Neural cell (in vitro differentiated cells): ENCODE measurements around the gene STN1. TPM values are rescaled to one million over a fixed set of nuclear protein-coding genes. Genes with fewer than 3 reads are reported as not detected.

Experiments used
- H2AFZ ChIP-seq: fragments of 200-600, 300-800 bp; sonication (generic), shearing (Covaris generic); 2 replicates; pipeline ENCODE4 v1.6.0; 2014; ENCODE audit warnings: low read depth, mild to moderate bottlenecking, antibody characterized with exemption, low read length, moderate library complexity
- H3F3A ChIP-seq: fragments of 200-600 bp; shearing (Covaris generic); 2 replicates; pipeline ENCODE4 v1.6.1; 2016; ENCODE audit warnings: mild to moderate bottlenecking, moderate library complexity, mixed read lengths, antibody characterized with exemption, low read length; ENCODE audit not compliant: insufficient read depth, poor library complexity, severe bottlenecking
- H3K27ac ChIP-seq: fragments of 200-600, 300-800 bp; sonication (generic), shearing (Covaris generic); 2 replicates; pipeline ENCODE4 v1.5.1; 2014; ENCODE audit warnings: mild to moderate bottlenecking, low read length, moderate library complexity
- H3K27me3 ChIP-seq: fragments of 300-800, 200-600 bp; sonication (generic), shearing (Covaris generic); 2 replicates; pipeline ENCODE4 v1.6.0; 2014; ENCODE audit warnings: mild to moderate bottlenecking, low read depth, low read length, moderate library complexity; ENCODE audit not compliant: insufficient read depth
- H3K36me3 ChIP-seq: fragments of 300-800, 200-600 bp; sonication (generic), shearing (Covaris generic); 2 replicates; pipeline ENCODE4 v1.5.1; 2014; ENCODE audit warnings: mild to moderate bottlenecking, antibody characterized with exemption, low read length, moderate library complexity; ENCODE audit not compliant: insufficient read depth
- H3K4me2 ChIP-seq: fragments of 300-800, 200-600 bp; sonication (generic), shearing (Covaris generic); 2 replicates; pipeline ENCODE4 v1.6.0; 2014; ENCODE audit warnings: mild to moderate bottlenecking, low read length
- H3K4me3 ChIP-seq: fragments of 300-800, 200-600 bp; sonication (generic), shearing (Covaris generic); 2 replicates; pipeline ENCODE4 v1.5.1; 2014; ENCODE audit warnings: mild to moderate bottlenecking, low read length, moderate library complexity
- H3K79me2 ChIP-seq: fragments of 200-600 bp; shearing (Covaris generic); replicated peaks from 2 replicates; pipeline ENCODE4 v1.6.0; 2014; ENCODE audit warnings: mild to moderate bottlenecking, low read length, moderate library complexity; ENCODE audit not compliant: insufficient read depth
- H3K9ac ChIP-seq: fragments of 300-800, 200-600 bp; sonication (generic), shearing (Covaris generic); 2 replicates; pipeline ENCODE4 v1.6.1; 2016; ENCODE audit warnings: mild to moderate bottlenecking, low read length, mixed read lengths
- H3K9me2 ChIP-seq: fragments of 200-600 bp; shearing (Covaris generic); 2 replicates; pipeline ENCODE4 v1.6.1; 2016; ENCODE audit warnings: mild to moderate bottlenecking, low read length, mixed read lengths; ENCODE audit not compliant: insufficient read depth
- H3K9me3 ChIP-seq: fragments of 200-600, 300-800 bp; sonication (generic), shearing (Covaris generic); 2 replicates; pipeline ENCODE4 v1.6.1; 2016; ENCODE audit warnings: mild to moderate bottlenecking, mixed run types, low read length, moderate library complexity, mixed read lengths
- H4K20me1 ChIP-seq: fragments of 200-600 bp; shearing (Covaris generic); 2 replicates; pipeline ENCODE4 v1.6.1; 2016; ENCODE audit warnings: mild to moderate bottlenecking, mixed run types; ENCODE audit not compliant: insufficient read depth
- EZH2 ChIP-seq: fragments of 200-600, 300-800 bp; shearing (Covaris generic), sonication (generic); IDR thresholded peaks from 2 replicates; pipeline ENCODE4 v1.6.1; 2014; ENCODE audit warnings: antibody characterized with exemption, low read length, borderline replicate concordance, mild to moderate bottlenecking; ENCODE audit not compliant: insufficient read depth, poor library complexity, severe bottlenecking
- MXI1 ChIP-seq: fragments of 450-650 bp; conservative IDR thresholded peaks from 2 replicates; pipeline ENCODE4 v1.6.1; 2014; ENCODE audit warnings: antibody characterized with exemption, mild to moderate bottlenecking; ENCODE audit not compliant: poor library complexity, severe bottlenecking
- POLR2AphosphoS5 ChIP-seq: IDR thresholded peaks from 2 replicates; pipeline ENCODE4 v1.6.1; 2012
- SMC3 ChIP-seq: fragments of 450-650 bp; conservative IDR thresholded peaks from 2 replicates; pipeline ENCODE4 v1.6.1; 2014; ENCODE audit warnings: antibody characterized with exemption, mild to moderate bottlenecking, moderate library complexity; ENCODE audit not compliant: poor library complexity
- TAF1 ChIP-seq: IDR thresholded peaks from 2 replicates; pipeline ENCODE4 v1.6.1; 2012; ENCODE audit warnings: low read depth
- polyA plus RNA-seq: library from polyadenylated mRNA; depleted of rRNA; stranded (reverse); fragments of >200 nt; gene quantifications from 2 replicates; pipeline ENCODE4 v1.2.3, GENCODE V29; 2014
- TF ChIP-seq, protein P1 (sequence below): fragments of 450-650 bp; IDR thresholded peaks from 2 replicates; pipeline ENCODE4 v1.5.1; 2014; ENCODE audit warnings: antibody characterized with exemption, mild to moderate bottlenecking, moderate library complexity; ENCODE audit not compliant: poor library complexity, severe bottlenecking
- TF ChIP-seq, protein P2 (sequence below): IDR thresholded peaks from 2 replicates; pipeline ENCODE4 v1.6.1; 2012; ENCODE audit warnings: borderline replicate concordance

The STN1 gene
- polyA plus RNA-seq, 1 donor from 2014 or later = 9.4 TPM

DNA sequence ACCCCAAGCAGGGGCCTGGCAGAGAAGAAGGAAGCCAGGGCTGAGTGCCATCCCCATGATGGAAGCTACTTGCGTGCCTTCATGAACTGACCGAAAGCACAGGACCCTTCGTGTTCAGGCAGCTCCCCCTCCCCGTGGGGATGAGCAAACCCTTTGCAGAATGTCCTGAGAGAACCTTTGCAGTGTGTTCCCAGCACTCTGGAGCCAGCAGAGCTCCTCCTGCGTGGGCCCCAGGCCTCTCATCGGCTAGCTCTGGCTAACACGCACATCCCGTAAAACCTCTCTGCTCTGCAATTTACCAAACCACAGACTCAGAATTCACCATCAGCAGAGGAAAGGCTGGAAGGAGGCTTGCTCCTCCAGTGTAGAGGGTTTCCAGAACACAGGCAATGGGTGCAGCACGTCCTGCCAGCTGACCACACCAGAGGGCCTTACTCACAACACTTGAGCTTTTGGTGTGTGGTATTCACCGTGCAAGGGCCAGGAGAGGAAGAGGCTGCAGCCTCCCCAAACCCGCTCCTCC, 65.7 kb downstream of the STN1 start:
- H3K9me2 ChIP-seq = no peaks in the 10 kb centered on the region
- H3K79me2 ChIP-seq = peaks cover 14% of the 10 kb centered on the region
- peak overlapping the region; percentile 92 for H3K4me3 ChIP-seq
- no peak overlapping the region for H3K27ac ChIP-seq
- TF ChIP-seq SMC3 (no peak), MXI1 (no peak)
- H3K4me2 ChIP-seq = no peak overlapping the region
- H3K9ac ChIP-seq = no peak overlapping the region
- no peaks in the 10 kb centered on the region for H3K27me3 ChIP-seq
- H3K9me3 ChIP-seq = no peaks in the 10 kb centered on the region
- H3F3A ChIP-seq = no peaks in the 10 kb centered on the region
- no peaks in the 10 kb centered on the region for H3K36me3 ChIP-seq
- H4K20me1 ChIP-seq = no peaks in the 10 kb centered on the region
- H2AFZ ChIP-seq = no peak overlapping the region

DNA sequence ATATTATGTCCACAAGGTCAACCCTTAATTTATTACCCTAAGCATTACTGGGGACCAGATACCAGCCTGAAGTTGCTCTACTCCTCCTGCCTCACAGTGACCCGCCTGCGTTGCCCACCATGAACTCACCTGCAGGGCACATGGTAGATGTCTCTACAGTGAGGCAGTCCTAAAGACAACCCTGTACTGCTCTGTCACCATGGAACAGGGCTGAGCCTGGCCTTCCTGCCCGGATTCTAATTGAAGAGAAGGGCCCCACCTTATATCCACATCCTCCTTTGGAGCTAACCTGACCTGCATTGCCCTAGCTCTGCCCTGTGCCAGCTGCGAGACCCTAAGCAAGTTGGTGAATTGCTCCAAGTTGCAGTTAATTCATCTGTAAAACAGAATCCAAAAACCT, 66.7 kb downstream of the STN1 start:
- Histone ChIP-seq H3K4me3 (no peak overlapping the region), H4K20me1 (no peaks in the 10 kb centered on the region), H3K36me3 (no peaks in the 10 kb centered on the region), H2AFZ (no peak overlapping the region), H3K79me2 (peaks cover 14% of the 10 kb centered on the region), H3K4me2 (no peak overlapping the region), H3K9ac (no peak overlapping the region), H3K27me3 (no peaks in the 10 kb centered on the region), H3K9me2 (no peaks in the 10 kb centered on the region), H3K27ac (no peak overlapping the region), H3K9me3 (no peaks in the 10 kb centered on the region), H3F3A (no peaks in the 10 kb centered on the region)
- TF ChIP-seq SMC3 = no peak
- TF ChIP-seq, protein P1, sequence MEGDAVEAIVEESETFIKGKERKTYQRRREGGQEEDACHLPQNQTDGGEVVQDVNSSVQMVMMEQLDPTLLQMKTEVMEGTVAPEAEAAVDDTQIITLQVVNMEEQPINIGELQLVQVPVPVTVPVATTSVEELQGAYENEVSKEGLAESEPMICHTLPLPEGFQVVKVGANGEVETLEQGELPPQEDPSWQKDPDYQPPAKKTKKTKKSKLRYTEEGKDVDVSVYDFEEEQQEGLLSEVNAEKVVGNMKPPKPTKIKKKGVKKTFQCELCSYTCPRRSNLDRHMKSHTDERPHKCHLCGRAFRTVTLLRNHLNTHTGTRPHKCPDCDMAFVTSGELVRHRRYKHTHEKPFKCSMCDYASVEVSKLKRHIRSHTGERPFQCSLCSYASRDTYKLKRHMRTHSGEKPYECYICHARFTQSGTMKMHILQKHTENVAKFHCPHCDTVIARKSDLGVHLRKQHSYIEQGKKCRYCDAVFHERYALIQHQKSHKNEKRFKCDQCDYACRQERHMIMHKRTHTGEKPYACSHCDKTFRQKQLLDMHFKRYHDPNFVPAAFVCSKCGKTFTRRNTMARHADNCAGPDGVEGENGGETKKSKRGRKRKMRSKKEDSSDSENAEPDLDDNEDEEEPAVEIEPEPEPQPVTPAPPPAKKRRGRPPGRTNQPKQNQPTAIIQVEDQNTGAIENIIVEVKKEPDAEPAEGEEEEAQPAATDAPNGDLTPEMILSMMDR = no peak
- TF ChIP-seq MXI1 = no peak
- TF ChIP-seq, protein P2, sequence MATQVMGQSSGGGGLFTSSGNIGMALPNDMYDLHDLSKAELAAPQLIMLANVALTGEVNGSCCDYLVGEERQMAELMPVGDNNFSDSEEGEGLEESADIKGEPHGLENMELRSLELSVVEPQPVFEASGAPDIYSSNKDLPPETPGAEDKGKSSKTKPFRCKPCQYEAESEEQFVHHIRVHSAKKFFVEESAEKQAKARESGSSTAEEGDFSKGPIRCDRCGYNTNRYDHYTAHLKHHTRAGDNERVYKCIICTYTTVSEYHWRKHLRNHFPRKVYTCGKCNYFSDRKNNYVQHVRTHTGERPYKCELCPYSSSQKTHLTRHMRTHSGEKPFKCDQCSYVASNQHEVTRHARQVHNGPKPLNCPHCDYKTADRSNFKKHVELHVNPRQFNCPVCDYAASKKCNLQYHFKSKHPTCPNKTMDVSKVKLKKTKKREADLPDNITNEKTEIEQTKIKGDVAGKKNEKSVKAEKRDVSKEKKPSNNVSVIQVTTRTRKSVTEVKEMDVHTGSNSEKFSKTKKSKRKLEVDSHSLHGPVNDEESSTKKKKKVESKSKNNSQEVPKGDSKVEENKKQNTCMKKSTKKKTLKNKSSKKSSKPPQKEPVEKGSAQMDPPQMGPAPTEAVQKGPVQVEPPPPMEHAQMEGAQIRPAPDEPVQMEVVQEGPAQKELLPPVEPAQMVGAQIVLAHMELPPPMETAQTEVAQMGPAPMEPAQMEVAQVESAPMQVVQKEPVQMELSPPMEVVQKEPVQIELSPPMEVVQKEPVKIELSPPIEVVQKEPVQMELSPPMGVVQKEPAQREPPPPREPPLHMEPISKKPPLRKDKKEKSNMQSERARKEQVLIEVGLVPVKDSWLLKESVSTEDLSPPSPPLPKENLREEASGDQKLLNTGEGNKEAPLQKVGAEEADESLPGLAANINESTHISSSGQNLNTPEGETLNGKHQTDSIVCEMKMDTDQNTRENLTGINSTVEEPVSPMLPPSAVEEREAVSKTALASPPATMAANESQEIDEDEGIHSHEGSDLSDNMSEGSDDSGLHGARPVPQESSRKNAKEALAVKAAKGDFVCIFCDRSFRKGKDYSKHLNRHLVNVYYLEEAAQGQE = no peak
- no peak for TF ChIP-seq EZH2
- no peak for TF ChIP-seq TAF1
- no peak for TF ChIP-seq POLR2AphosphoS5

DNA sequence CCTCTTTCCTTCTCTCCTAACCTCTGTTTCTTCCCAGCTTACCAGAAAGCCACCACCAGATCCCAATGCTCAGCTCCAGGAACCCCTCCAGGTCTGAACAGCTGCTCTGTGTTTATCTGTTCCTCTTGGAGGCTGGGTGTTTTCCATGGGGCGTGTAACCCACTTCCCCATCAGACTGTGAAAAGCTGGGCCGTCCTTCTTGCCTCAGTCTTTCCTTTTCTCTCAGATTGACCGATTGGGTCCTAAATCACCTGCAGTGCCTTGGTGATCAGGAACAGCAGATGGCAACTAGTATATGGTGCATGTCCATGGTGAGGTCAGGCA, 67.5 kb downstream of the STN1 start:
- H4K20me1 ChIP-seq = no peaks in the 10 kb centered on the region
- H3K27ac ChIP-seq = no peak overlapping the region
- TF ChIP-seq, protein P1 = no peak
- TF ChIP-seq POLR2AphosphoS5 (no peak), MXI1 (no peak)
- no peak overlapping the region for H3K4me2 ChIP-seq
- no peak overlapping the region for H2AFZ ChIP-seq
- no peaks in the 10 kb centered on the region for H3K27me3 ChIP-seq
- H3K36me3 ChIP-seq = no peaks in the 10 kb centered on the region
- H3K79me2 ChIP-seq = peaks cover 14% of the 10 kb centered on the region
- H3K4me3 ChIP-seq = no peak overlapping the region
- H3F3A ChIP-seq = no peaks in the 10 kb centered on the region
- no peaks in the 10 kb centered on the region for H3K9me3 ChIP-seq
- no peak overlapping the region for H3K9ac ChIP-seq
- no peaks in the 10 kb centered on the region for H3K9me2 ChIP-seq
